ENCODE results near the gene RSPH9.

The RSPH9 gene, protein sequence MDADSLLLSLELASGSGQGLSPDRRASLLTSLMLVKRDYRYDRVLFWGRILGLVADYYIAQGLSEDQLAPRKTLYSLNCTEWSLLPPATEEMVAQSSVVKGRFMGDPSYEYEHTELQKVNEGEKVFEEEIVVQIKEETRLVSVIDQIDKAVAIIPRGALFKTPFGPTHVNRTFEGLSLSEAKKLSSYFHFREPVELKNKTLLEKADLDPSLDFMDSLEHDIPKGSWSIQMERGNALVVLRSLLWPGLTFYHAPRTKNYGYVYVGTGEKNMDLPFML

DNA sequence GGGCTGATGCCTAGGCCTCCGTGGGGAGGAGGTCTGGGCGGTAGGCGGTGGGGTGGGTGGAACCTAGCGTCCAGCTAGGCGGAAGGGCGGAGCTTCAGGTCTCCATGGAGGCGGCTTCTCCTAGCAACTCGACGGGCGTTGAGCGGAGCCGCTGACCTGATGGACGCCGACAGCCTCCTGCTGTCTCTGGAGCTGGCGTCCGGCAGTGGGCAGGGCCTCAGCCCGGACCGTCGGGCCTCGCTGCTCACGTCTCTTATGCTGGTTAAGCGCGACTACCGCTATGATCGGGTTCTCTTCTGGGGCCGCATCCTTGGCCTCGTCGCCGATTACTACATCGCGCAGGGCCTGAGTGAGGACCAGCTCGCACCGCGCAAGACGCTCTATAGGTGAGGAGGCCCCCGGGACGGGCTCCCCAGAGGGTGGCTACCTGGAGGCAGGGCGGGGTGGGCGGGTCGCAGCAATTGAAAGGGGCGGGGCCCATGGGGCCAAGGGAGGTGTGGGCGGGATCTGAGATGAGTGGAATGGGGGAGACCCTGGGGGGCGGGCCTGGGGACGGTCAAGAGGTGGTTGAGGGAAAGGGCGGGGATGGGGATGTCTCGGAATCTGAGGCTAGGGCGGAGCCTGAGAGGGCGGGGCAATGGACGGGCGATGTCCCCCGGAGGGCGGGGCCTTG lies at the start of gene RSPH9:
Gene RSPH9 (plus strand): TSS at position 97 of the 673 bp plus-strand sequence. CDS start 63 bp downstream, at position 160.
- DNase-seq (ENCODE audit: low spot score), result peak; percentile 45

DNA sequence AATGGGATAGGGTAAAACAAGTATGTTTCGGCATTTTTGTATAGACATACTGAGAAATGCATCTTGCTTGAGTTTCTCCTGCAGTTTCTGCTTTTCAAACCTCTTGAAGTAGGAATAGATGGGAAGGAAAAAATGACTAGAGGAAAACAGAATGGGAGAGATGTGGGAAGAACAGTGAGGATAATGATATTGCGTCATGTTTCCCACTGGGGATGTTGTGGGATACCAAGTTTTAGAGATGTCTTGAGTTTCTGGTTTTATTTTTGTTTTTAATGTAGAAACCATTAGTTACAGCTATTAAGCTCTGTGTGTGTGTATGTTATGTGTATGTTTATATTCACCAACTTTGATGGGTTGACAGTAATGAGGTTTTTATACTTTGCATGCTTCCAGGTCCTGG lies 44.2 kb upstream of the RSPH9 start:
- no peak for DNase-seq (ENCODE audit: low spot score)

DNA sequence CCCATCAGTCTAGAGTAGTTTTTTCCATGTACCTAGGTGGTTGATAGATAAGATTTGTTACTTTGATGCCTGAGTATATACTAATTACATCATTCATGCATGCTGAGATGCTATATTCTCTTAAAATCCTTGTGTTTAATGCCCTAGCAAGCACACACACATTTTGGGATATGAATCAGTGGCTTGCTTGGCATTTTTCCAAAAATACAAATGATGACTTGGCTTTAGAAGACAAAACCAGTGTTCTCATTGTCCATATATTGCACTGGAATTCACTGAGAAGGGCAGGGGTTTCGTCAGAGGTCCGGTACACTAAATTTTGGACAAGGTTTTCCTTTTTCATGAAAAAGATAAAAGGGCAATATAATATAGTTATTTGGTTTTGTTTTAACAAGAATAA lies 40.7 kb upstream of the RSPH9 start:
- DNase-seq (ENCODE audit: low spot score), result no peak

DNA sequence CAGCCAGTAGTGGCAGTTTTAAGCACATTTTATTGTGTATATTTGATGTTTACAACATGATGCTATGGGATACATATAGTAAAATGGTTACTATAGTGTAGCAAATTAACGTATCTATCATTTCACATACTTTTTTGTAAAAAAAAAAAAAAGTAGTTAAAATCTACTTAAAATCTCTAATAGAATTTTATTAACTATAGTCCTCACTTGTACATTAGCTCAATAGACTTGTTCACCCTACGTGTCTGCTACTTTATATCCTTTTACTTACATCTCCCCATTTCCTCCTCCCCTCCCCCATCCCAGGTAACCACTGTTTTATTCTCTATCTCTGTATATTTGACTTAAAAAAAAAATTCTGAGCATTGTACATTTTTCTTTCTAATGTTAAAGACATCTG lies 38.8 kb upstream of the RSPH9 start:
- no peak for DNase-seq (ENCODE audit: low spot score)

DNA sequence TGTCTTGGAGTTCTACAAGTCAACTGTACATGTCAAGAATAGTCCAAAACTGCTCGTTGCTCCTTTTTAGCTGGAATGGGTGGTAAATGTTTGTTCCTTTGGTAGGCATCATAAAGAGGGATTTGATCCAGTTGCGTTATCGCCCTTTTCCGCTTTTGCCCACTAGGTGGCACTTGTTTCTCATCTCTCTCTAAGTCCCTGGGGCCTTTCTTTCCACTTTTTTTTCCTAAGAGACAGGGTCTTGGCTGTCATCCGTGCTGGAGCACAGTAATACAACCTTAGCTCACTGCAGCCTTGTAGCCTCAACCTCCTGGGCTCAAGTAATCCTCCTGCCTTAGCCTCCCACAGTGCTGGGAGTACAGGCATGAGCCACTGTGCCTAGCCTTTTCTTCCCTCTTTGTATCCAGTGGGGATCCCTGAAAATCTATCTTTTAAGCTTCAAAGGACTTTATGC lies 36.5 kb upstream of the RSPH9 start:
- peak; percentile 48 for DNase-seq (ENCODE audit: low spot score)

DNA sequence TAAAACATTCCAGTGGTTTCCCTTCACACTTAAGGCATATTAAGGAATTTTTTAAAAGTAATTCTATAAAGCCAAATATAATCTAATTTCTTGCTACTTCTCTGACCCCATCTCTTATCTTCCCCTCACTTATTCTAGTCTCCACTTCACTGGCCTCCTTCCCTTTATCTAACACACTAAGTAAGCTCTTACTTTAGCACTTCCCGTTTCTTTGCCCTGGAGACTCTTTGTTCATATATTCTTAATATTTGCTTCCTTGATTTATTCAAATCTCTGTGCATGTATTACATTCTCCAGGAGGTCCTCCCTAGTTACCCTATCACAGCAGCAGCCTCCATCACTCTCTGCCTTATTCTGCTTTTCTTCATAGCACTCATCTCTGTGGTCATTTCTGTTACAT lies 36.0 kb upstream of the RSPH9 start:
- DNase-seq (ENCODE audit: low spot score), result no peak

DNA sequence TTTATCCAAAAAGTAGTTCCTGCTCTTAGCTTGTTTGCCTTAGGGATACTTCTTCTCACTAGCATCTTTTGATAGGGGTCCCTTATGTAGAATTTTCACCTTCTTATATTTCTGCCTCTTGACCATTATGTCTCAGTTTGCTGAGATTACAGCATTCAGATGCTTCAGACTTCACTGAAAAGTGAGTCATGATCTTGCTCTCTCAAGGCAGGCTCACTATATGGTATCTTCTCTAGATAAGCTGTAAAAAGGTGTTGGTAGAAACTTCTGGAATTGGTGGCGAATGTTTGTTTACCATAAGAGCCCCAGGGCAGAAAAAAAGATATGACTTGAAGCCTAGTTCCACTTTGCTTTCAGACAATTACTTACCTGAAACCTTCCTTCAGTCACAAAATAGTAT lies 35.4 kb upstream of the RSPH9 start:
- no peak for DNase-seq (ENCODE audit: low spot score)

DNA sequence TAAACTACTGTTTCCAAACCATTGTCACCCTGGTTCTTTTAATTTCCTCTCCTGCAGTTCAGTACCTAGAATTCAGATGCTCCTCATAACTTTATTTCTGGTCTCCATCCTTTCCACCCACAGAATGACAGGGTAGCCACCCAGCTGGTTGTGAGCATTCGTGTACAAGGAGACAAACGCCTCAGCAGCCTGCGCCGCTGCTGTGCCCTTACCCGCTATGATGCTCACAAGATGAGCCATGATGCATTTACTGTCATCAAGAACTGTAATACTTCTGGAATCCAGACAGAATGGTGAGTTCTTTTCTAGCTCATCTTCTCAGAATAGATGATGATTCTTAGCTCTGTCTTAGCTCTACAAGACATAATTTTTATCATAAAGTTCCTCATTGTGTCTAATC lies 34.4 kb upstream of the RSPH9 start:
- DNase-seq (ENCODE audit: low spot score), result no peak

DNA sequence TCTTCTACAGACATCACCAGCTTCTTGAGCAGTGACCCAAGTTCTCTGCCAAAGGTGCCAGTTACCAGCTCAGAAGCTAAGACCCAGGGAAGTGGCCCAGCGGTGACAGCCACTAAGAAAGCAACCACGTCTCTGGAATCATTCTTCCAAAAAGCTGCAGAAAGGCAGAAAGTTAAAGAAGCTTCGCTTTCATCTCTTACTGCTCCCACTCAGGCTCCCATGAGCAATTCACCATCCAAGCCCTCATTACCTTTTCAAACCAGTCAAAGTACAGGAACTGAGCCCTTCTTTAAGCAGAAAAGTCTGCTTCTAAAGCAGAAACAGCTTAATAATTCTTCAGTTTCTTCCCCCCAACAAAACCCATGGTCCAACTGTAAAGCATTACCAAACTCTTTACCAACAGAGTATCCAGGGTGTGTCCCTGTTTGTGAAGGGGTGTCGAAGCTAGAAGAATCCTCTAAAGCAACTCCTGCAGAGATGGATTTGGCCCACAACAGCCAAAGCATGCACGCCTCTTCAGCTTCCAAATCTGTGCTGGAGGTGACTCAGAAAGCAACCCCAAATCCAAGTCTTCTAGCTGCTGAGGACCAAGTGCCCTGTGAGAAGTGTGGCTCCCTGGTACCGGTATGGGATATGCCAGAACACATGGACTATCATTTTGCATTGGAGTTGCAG lies 31.0 kb upstream of the RSPH9 start:
- no peak for DNase-seq (ENCODE audit: low spot score)

DNA sequence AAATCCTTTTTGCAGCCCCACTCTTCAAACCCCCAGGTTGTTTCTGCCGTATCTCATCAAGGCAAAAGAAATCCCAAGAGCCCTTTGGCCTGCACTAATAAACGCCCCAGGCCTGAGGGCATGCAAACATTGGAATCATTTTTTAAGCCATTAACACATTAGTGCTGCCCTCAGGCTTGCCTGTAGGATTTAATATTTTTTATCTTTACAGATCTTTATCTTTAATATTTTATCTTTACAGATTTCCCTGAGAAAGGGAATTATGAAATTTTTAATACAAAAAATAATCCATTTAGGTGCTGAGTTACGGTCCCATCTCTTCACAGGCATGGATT lies 30.5 kb upstream of the RSPH9 start:
- no peak for DNase-seq (ENCODE audit: low spot score)

DNA sequence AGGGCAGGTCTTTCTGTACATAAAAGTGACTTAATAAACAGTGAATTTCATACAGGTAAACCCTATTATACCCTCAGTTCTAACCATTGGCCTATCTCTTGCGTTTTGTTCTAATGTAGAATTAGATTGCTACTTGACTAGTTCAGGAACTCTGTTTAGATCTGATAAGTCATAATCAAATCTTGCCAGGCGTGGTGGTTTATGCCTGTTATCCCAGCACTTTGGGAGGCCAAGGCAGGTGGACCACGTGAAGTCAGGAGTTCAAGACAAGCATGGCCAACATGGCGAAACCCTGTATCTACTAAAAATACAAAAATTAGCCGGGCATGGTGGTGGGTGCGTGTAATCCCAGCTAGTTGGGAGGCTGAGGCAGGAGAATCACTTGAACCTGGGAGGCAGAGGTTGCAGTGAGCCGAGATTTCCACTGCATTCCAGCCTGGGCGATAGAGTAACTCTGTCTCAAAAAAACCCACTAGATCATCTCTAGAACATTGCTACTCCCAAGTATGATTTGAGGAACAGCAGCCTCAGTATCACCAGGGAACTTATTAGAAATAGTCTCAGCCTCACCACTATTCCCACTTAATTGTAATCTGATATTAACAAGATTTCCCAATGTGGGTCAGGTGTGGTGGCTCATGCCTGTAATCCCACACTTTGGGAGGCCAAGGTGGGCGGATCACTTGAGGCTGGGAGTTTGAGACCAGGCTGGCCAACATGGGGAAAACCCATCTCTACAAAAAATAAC lies 27.9 kb upstream of the RSPH9 start:
- DNase-seq (ENCODE audit: low spot score), result no peak

DNA sequence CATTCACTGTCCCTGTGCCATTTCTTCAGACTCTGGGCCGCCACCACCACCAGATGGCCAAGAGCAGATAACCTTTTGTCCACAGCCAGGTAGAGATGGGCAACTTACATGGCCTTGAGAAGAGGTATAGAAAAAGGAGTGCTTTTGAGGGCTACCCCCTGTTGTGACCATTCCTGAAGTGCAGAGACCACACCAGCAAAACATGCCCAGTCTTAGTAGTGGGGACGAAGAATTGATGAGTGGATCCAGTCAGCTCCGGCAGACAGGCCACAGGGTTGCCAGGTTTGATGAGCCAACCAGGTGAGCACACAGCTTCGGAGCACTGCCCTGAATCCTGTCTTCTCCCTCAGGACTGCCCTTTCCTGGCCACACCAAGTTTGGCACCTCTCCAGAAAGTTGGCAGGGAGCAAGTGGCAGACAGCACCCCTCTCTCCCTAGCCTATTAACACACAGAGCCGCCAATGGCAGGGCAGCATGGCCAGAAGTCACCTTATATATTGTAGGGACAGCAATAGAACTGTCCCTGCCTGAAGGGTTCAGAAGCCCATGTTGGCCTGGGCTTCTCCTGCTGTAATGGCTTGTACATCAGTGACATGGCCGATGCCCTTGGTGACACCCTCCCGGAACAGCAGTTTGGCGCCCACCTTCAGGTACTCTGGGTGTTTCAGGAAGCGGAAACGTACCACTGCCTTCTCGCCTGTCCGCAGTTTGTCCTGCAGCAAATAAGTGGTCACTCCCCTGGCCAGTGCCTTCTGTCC lies 23.6 kb upstream of the RSPH9 start:
- DNase-seq (ENCODE audit: low spot score), result no peak

DNA sequence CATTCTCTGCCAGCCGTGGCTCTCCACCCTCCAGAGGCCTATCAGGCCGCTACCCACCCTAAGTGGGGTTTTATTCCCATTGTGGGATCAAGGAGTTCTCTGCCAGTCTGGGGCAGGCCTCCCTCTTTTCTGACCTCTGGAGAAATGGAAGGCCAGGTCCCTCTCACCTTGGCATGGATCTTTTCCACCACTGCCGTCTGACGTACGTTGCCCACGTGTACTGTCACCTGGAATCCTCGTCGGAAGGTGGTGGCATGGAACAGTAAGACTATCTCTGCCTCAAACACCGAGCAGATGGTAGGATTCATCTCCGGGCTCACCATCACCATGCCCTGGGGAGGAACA lies 23.0 kb upstream of the RSPH9 start:
- no peak for DNase-seq (ENCODE audit: low spot score)

DNA sequence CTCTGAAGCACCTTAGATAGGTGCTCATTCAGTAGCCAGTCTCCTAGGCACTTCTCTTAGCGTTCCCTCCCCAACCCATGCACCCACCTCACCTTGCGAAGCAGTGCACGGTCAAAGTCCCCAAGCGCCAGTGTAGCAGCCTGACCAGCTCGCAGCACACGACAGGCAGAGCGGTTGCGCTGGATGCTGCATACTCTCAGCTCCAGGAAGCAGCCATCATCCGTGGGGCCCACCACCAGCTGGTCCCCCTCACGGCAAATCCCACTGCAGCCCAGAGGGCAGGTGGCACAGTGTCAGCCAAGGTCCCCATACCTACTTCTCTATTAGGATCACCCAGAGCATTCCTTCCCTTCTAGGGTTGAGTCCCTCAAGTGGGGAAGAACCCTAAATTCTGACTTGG lies 22.3 kb upstream of the RSPH9 start:
- no peak for DNase-seq (ENCODE audit: low spot score)

DNA sequence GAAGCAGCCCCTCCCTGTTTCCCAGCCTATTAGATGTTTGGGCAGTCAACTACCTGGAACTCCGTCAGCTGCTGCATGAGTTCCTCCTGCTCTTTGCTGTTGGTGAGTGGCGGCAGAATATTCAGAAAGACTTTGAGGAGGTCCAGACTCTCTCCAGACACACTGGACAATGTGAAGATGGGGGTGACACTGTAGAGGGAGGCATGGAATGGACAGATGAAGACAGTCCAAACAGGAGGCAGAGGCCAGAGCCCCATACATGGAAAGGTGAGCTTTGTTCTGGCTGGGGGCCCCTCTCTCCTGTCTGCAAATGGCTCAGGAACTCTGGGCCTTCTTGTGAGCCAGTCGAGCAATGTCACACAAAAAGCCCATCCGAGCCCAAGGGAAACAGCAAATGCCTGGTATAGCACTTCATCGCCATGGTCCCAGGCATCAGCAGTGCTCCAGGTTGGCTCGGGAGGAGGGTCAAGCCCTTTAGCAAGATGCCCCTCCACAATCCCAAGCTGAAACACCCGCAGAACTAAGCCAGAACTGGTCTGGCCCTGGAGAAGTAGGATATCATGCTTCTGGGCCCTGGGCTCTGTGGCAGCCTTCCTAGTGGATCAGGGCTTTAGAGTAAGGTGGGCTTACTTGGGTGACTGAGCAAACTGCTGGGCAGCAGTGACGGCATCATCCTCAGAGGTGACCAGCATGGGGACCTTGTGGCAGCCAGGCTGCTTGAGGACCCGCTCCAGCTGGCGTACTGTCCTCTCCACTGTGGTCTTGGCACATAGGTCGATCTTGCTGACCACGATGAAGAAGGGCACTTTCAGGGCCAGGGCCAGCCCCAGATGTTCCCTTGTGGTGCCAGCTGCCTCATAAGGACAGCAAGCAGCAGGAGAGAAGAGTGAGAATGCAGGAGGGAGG lies 20.7 kb upstream of the RSPH9 start:
- DNase-seq (ENCODE audit: low spot score), result no peak

DNA sequence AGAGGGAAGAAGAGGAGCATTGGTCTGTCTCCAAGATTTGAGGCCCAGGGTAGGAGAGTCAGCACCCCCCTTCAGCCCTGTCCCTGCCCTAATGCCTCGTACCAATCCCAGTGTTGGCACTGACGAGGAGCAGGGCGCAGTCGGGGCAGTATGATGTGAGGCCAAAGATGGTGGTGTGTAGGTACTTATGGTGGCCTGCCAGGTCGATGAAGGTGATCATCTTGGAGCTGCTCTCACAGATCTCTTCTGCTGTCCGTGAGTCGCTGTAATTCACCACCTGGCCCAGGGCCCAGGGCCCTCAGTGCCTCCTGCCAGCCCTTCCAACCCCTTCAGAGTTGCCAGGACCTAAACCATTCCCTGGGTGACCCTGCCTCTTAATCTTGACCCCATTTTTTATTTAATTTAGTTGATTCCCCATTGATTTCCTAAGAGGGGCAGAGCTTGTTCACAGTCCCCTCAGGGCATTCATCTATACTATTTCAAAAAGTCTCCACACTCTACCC lies 20.0 kb upstream of the RSPH9 start:
- no peak for DNase-seq (ENCODE audit: low spot score)

DNA sequence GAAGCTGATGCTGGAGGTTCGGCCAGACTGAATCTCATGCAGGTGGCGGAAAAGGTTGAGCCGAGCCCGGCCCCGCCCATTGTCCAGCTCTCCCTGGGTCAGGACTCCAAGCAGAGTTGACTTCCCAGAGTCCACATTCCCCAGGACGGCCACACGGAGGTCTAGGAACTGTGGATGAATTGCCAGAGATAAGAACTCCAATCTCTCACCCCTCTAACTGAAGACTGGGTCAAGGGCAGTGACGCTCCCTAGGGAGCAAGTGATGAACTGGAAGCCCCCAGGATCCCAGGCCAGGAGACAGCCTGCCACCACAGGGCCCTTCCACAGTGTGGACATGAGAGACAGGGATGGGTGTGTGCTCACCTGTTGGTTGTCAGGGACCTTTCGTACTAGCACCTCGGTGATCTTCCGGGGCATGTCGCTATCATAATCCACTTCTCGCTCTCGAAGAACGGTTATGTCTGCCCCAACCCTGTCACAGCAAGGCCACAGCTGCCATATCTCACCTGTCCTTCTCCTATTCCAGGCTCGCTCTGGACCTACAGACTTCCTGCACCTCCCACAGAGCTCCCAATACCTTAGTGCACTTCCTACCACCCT lies 19.3 kb upstream of the RSPH9 start:
- DNase-seq (ENCODE audit: low spot score), result no peak

DNA sequence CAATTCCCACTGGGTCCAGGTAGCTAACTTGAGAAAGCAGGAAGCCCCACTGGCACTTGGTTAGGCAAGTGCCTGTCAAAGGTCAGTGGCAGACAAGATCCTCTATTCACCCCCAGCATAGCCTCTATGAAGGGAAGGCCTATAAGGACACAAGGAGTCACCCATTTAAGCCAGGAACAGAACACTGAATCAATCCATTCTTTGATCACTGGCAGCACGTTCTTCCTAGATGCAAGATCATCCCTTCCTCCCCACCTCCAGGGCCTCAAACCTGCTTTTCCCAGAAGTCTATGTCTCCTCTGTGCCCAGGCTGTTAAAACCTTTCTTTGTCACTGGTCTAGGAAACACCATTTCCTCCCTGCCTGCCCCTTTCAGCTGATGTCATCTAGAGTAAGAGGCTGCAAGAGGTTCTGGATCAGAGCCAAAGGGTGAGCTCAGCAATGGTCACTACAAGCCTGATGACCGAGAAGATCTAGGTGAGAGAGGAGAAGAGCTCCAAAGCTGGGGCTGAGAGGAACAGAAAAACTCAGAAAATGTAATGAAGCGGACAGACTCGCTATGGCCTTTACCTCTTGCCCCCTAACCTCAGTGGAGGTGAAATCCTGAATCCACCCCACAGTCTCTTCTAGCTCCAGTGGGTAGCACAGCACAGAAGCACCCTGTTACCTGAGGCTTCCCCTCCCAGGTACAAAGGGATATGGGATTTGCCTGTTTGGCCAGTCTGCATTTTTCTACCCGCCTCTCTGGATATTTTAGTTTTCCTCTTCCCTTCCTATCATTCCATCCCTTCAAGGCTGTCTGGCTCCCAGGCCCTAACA lies 17.6 kb upstream of the RSPH9 start:
- DNase-seq (ENCODE audit: low spot score), result peak; percentile 28

DNA sequence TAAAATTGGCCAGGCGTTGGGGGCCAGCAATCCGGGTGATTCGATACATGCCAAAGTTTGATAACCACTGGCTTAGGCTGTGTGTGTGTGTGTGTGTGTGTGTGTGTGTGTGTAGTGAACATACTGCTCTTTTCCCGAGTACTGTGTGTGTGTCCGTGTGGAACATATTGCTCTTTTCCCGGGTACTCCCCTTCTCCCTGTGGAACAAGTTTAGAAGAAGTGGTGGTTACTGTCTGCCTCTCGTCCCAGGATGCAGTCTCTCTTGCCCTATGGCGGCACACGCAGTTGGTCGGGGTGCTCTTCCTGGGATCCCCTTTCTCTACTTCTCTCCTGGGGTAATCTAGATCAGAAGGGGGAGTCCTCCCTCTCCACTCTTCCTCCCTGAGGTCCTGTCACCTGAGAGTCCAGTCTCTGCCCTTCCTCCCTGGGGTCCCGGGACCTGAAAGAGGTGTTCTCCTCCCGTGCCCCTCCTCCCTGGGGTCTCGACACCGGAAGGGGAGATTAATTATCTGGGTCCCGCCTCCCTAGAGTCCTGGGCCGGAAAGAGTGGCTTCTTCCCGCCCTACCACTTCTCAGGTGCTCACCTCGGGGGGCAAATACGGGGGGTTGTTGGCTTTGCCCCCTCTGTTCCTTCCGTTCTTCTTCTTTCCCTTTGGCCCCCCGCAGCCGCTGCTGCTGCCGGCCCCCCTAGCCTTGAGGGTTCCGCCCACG lies 16.3 kb upstream of the RSPH9 start:
- peak; percentile 58 for DNase-seq (ENCODE audit: low spot score)
